GM12892 (cell line): Measurements from ENCODE around the gene ADAM8.
"Not testable (repeated sequence)": the region's sequence is repeated elsewhere in the genome, so short reads cannot be mapped to it uniquely, and the experiment has no call there.

Experiments used
- DNase-seq: peaks from one replicate; pipeline ENCODE4 v3.0.0; 2011; ENCODE audit not compliant: insufficient read length
- FAIRE-seq: peaks from 2 replicates; lab custom pipeline; 2011; peaks lifted over from hg19 to GRCh38; lab: Jason Lieb, UNC
- POLR2A ChIP-seq: IDR thresholded peaks from 2 replicates; pipeline ENCODE4 v1.6.1; 2011; ENCODE audit warnings: low read depth, low read length, control low read depth
- POLR2AphosphoS5 ChIP-seq: IDR thresholded peaks from 2 replicates; pipeline ENCODE4 v1.6.1; 2011; ENCODE audit warnings: low read depth, low read length, control low read depth
- TAF1 ChIP-seq: IDR thresholded peaks from 2 replicates; pipeline ENCODE4 v1.6.1; 2011; ENCODE audit warnings: low read depth, mild to moderate bottlenecking, control low read depth, low read length, borderline replicate concordance

The ADAM8 gene

DNA sequence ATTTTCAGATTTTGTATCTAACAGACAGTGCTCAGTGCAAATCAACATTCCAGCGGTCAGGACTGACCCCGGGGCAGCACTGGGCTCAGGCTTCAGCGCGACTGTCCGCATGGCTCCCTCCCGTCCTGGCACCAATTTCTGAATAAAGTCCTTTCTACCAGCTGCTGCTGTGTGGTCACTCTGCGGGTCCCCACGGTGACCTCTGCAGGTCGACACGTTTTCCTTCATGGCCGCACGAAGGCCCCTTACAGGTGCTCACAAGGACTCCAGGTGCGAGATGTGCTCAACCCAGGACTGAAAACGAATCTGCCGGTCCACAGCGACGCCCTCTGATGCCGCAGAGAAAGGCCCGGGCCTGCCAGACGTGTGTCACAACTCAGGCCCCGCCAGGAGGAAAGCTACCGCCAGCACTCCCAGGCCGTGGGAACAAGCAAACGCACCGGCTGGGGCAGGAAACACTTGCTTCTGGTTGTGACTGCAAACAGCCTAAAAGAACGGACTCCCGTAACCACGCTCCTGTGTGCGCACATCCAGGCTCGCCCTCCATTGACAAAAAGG, 50.3 kb downstream of the ADAM8 start:
- TF ChIP-seq TAF1 = no peak
- TF ChIP-seq POLR2A = no peak
- FAIRE-seq = no peak
- no peak for DNase-seq

- FAIRE-seq (no peak), DNase-seq (no peak)
- no peak for TF ChIP-seq TAF1
- no peak for TF ChIP-seq POLR2AphosphoS5
- no peak for TF ChIP-seq POLR2A
Measured at GRCh38 chr10:133225707-133226191, 50.9 kb downstream of the ADAM8 start.

GRCh38 chr10:133224756-133225372, 51.8 kb downstream of the ADAM8 start:
- FAIRE-seq (no peak), DNase-seq (no peak)
- TF ChIP-seq TAF1 (no peak), POLR2A (no peak), POLR2AphosphoS5 (no peak)

DNA sequence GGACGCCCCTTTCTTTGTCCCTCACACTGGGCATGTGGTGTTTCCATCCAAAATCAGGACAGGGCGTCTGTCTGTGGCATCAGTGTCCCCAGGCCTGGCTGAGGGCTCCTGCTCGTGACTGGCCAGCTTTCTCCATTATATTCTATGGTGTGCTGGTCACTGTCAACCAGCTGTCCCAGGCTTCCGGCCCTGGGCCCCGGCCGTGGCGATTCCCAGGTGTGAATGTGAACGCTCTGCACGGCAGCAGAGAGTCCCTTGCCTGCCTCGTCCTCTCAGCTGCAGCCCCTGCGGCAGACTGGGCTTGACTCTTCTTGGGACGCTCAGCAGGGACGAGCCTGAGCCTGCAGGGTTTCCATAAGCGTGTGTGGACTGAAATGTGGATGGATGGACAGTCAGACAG, 52.6 kb downstream of the ADAM8 start:
- TF ChIP-seq TAF1 (no peak), POLR2A (no peak), POLR2AphosphoS5 (no peak)
- DNase-seq = no peak
- FAIRE-seq = no peak

- not testable (repeated sequence) for FAIRE-seq, DNase-seq
Measured at GRCh38 chr10:133221756-133222155, 54.9 kb downstream of the ADAM8 start.

GRCh38 chr10:133221331-133221730, 55.3 kb downstream of the ADAM8 start:
- DNase-seq = no peak
- no peak for FAIRE-seq
- TF ChIP-seq POLR2AphosphoS5 (no peak), POLR2A (no peak), TAF1 (no peak)

- no peak for TF ChIP-seq POLR2AphosphoS5
- no peak for TF ChIP-seq TAF1
- TF ChIP-seq POLR2A = no peak
- no peak for FAIRE-seq
- DNase-seq = no peak
Measured at GRCh38 chr10:133219782-133220181, 56.9 kb downstream of the ADAM8 start.

- no peak for TF ChIP-seq POLR2AphosphoS5
- TF ChIP-seq TAF1 = no peak
- TF ChIP-seq POLR2A = no peak
- no peak for FAIRE-seq
- DNase-seq = no peak
Measured at GRCh38 chr10:133218891-133219290, 57.8 kb downstream of the ADAM8 start.

GRCh38 chr10:133217800-133218589, 58.7 kb downstream of the ADAM8 start:
- TF ChIP-seq TAF1 (no peak), POLR2A (no peak), POLR2AphosphoS5 (no peak)
- DNase-seq (no peak), FAIRE-seq (no peak)

GRCh38 chr10:133216776-133217175, 59.9 kb downstream of the ADAM8 start:
- no peak for DNase-seq
- no peak for TF ChIP-seq POLR2A
- no peak for TF ChIP-seq POLR2AphosphoS5
- TF ChIP-seq TAF1 = no peak
- no peak for FAIRE-seq

DNA sequence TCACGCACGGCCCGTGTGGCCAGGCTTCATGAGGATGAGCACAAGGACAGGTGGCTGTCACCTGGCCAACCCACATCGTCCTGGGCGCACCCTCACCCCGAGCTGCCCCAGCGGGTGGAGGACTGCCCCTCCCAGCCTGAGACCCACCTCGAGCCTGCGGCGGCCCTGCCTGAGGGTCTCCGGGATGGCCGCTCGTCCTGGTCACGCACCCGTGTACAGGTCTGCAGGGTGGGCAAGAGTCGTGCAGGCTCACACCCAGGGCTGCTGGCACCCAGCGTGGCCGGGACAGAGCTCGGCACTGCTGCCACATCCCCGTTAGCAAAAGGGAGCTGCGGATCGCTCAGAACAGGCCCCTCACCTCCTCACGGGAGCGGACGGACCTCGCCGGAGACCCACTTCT, 61.1 kb downstream of the ADAM8 start:
- FAIRE-seq (no peak), DNase-seq (no peak)
- TF ChIP-seq TAF1 (no peak), POLR2AphosphoS5 (no peak), POLR2A (no peak)
